Measurements from ENCODE around the gene OTOS.

The OTOS gene

DNA sequence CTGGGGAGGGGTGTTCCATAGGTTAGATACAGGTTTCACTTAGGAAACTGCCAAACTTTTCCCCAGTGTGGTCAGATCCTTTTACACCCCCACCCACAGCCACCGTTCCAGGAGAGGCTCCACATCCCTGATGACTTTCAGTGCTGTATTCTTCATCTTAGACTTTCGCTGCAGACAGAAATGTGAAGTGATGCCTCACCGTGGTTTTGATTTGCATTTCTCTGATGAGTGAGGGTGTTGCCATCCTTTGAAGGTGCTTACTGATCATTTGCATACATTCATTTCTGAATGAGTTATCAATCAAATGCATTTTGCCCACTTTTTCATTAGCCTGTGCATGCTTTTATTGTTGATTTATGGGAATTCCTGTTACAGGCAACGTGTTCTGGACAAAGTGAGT is 19.3 kb downstream of the OTOS start:
- TF ChIP-seq, protein P1, sequence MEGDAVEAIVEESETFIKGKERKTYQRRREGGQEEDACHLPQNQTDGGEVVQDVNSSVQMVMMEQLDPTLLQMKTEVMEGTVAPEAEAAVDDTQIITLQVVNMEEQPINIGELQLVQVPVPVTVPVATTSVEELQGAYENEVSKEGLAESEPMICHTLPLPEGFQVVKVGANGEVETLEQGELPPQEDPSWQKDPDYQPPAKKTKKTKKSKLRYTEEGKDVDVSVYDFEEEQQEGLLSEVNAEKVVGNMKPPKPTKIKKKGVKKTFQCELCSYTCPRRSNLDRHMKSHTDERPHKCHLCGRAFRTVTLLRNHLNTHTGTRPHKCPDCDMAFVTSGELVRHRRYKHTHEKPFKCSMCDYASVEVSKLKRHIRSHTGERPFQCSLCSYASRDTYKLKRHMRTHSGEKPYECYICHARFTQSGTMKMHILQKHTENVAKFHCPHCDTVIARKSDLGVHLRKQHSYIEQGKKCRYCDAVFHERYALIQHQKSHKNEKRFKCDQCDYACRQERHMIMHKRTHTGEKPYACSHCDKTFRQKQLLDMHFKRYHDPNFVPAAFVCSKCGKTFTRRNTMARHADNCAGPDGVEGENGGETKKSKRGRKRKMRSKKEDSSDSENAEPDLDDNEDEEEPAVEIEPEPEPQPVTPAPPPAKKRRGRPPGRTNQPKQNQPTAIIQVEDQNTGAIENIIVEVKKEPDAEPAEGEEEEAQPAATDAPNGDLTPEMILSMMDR (IDR thresholded peaks at IDR 0.05) = no peak
- TF ChIP-seq ZFX (IDR thresholded peaks at IDR 0.05; ENCODE audit: borderline replicate concordance) = no peak
- no peak overlapping the region for H3K27ac ChIP-seq

- H3K27ac ChIP-seq = no peak overlapping the region
- no peak for TF ChIP-seq ZFX (IDR thresholded peaks at IDR 0.05; ENCODE audit: borderline replicate concordance)
- TF ChIP-seq, protein P1 (IDR thresholded peaks at IDR 0.05) = no peak
Observed at GRCh38 chr2:240114233-240114632, 26.2 kb downstream of the OTOS start.

DNA sequence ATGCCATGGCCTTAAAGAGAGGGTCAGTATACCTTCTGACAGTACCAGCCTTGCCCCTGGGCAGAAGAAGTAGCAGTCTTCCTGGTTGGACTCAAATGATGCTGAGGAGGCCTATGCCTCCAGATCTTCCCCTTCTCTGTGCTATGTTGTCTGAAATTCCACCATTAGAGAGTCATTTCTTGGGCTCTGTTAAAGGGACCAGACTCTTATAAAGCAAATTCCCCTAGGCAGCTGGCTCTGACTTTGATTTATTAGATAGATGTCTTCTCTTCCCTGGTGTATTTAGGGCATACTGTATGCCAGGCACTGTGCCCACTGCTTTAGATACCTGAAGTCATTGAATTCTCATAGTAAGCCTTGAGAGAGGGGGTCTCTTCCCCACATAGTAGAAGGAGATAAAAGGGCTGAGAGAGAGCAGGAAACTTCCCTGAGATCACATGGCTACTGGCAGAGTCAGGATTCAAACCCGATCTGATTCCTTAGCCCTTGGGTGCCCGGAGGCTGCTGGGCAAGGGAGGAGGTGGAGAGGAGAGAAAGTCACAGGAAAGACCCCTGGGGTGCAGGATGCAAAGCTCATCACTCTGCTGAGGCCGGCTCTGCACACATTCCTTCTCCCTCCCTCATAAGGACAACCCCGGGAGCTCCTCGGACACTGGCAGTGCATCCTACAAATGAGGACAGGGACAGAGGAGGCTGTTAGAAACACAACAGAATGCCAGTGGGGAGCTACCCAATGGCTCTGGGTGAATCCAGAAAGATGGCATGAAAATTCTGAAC is 27.4 kb downstream of the OTOS start:
- TF ChIP-seq, protein P1 (IDR thresholded peaks at IDR 0.05) = no peak
- no peak for TF ChIP-seq ZFX (IDR thresholded peaks at IDR 0.05; ENCODE audit: borderline replicate concordance)
- H3K27ac ChIP-seq = no peak overlapping the region

GRCh38 chr2:240111253-240111652 is 29.2 kb downstream of the OTOS start:
- no peak for TF ChIP-seq ZFX (IDR thresholded peaks at IDR 0.05; ENCODE audit: borderline replicate concordance)
- TF ChIP-seq, protein P1 (IDR thresholded peaks at IDR 0.05) = no peak
- no peak overlapping the region for H3K27ac ChIP-seq

GRCh38 chr2:240109386-240109785 is 31.1 kb downstream of the OTOS start:
- no peak overlapping the region for H3K27ac ChIP-seq
- TF ChIP-seq ZFX (IDR thresholded peaks at IDR 0.05; ENCODE audit: borderline replicate concordance) = no peak
- TF ChIP-seq, protein P1 (IDR thresholded peaks at IDR 0.05) = no peak

- H3K27ac ChIP-seq = no peak overlapping the region
- TF ChIP-seq ZFX (IDR thresholded peaks at IDR 0.05; ENCODE audit: borderline replicate concordance) = no peak
- TF ChIP-seq, protein P1 (IDR thresholded peaks at IDR 0.05) = no peak
Observed at GRCh38 chr2:240107477-240107796, 33.0 kb downstream of the OTOS start.

GRCh38 chr2:240106765-240107476 is 33.5 kb downstream of the OTOS start:
- TF ChIP-seq, protein P1 (IDR thresholded peaks at IDR 0.05) = no peak
- no peak for TF ChIP-seq ZFX (IDR thresholded peaks at IDR 0.05; ENCODE audit: borderline replicate concordance)

More at GRCh38 chr2:240106765-240107476, 33.5 kb downstream of the OTOS start:
- no peak overlapping the region for H3K27ac ChIP-seq

Data from 22Rv1 (cell line).